Measurements from ENCODE around the gene SKA2. TPM values are rescaled to one million over a fixed set of nuclear protein-coding genes. Genes with fewer than 3 reads are reported as not detected.
"Not testable (repeated sequence)": the region's sequence is repeated elsewhere in the genome, so short reads cannot be mapped to it uniquely, and the experiment has no call there.

The SKA2 gene
- total and polyA plus RNA-seq, 2 donors (not counting 1 experiment from before 2014, with no cell fraction given): 52.9 to 53.7 TPM

DNA sequence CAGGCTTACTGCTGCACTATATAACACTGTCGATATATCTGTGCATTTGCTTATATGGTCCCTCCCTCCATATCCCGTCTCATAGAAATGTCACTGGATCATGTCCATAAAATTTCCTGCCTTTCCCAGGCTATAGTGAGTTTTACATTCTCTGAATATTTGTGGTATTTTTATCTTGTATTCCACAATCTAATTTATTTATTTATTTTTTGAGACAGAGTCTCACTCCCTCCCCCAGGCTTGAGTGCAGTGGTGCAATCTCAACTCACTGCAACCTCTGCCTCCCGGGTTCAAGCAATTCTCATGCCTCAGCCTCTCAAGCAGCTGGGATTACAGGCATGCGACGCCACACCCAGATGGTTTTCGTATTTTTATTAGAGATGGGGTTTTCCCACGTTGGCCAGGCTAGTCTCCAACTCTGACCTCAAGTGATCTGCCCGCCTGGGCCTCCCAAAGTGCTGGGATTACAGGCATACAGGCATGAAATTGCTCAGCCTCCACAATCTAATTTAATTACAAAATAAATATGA is 61.2 kb downstream of the SKA2 start:
- peak overlapping the region; percentile 30 for H3K9ac ChIP-seq (ENCODE audit: insufficient read depth, low read length)
- peak overlapping the region in 3 of 4 experiments; percentile 8 to 32 (median 10) for H3K4me3 ChIP-seq (replicated peaks in 1 of 4; ENCODE audit: control extremely low read depth in 1 of 4, insufficient read depth in 1 of 4, low read depth in 3 of 4, low read length in 4 of 4)
- H2AFZ ChIP-seq (ENCODE audit: low read length): peak overlapping the region; percentile 40
- TF ChIP-seq, protein P1, sequence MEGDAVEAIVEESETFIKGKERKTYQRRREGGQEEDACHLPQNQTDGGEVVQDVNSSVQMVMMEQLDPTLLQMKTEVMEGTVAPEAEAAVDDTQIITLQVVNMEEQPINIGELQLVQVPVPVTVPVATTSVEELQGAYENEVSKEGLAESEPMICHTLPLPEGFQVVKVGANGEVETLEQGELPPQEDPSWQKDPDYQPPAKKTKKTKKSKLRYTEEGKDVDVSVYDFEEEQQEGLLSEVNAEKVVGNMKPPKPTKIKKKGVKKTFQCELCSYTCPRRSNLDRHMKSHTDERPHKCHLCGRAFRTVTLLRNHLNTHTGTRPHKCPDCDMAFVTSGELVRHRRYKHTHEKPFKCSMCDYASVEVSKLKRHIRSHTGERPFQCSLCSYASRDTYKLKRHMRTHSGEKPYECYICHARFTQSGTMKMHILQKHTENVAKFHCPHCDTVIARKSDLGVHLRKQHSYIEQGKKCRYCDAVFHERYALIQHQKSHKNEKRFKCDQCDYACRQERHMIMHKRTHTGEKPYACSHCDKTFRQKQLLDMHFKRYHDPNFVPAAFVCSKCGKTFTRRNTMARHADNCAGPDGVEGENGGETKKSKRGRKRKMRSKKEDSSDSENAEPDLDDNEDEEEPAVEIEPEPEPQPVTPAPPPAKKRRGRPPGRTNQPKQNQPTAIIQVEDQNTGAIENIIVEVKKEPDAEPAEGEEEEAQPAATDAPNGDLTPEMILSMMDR (conservative IDR thresholded peaks at IDR 0.05 in 1 of 2, IDR thresholded peaks at IDR 0.05 in 1 of 2; ENCODE audit: low read depth in 1 of 2, low read length in 2 of 2): no peak
- TF ChIP-seq EZH2 (IDR thresholded peaks at IDR 0.05; ENCODE audit: low read length, missing control alignments): no peak
- peaks cover 13% of the 10 kb centered on the region for H3K79me2 ChIP-seq (ENCODE audit: control insufficient read depth, insufficient read depth, low read length)
- no peaks in the 10 kb centered on the region for H3K27me3 ChIP-seq (ENCODE audit: control insufficient read depth, insufficient read depth, low read length)
- H4K20me1 ChIP-seq (ENCODE audit: control insufficient read depth, extremely low read depth, insufficient read depth, low read length): no peaks in the 10 kb centered on the region
- peak overlapping the region; percentile 76 for H3K27ac ChIP-seq (ENCODE audit: insufficient read depth, low read length)
- peaks cover 6% of the 10 kb centered on the region for H3K36me3 ChIP-seq (ENCODE audit: control insufficient read depth, insufficient read depth, low read length)
- no peaks in the 10 kb centered on the region for H3K9me3 ChIP-seq (ENCODE audit: control insufficient read depth, insufficient read depth, low read depth, low read length)
- peaks cover 11% of the 10 kb centered on the region for H3K4me1 ChIP-seq (ENCODE audit: control insufficient read depth, extremely low read depth, insufficient read depth, low read length)
- H3K4me2 ChIP-seq (ENCODE audit: extremely low read depth, insufficient read depth, low read length): peak overlapping the region; percentile 73
- peak; percentile 92 to 98 for DNase-seq (ENCODE audit: low read depth in 2 of 2)

DNA sequence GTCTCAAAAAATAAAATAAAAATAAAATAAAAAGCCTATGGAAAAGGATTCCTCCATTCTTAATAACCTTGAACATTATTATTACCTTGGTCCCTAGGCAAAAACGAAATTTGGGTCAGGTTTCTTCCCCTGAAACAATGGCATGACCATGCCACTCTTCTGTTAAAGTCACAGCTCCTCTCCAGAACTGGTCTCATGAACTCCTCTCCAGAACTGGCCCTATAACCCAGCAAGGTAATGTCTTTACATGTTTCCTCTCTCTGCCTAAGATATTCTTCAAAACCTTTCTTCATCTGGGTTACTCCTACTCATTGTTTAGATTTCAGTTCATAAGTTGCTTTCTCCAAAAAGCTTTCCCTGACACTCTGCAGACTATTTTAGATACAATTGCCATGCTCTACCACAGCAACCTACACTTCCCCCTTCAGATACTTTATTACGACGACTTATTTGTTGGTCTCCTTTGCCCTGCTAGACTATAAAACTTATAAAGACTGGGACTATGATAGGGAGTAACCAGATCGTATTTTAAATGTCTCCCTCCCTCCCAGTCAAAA is 61.8 kb downstream of the SKA2 start:
- H2AFZ ChIP-seq (ENCODE audit: low read length): peak overlapping the region; percentile 40
- H3K27ac ChIP-seq (ENCODE audit: insufficient read depth, low read length): peak overlapping the region; percentile 76
- no peak for TF ChIP-seq EZH2 (IDR thresholded peaks at IDR 0.05; ENCODE audit: low read length, missing control alignments)
- H3K36me3 ChIP-seq (ENCODE audit: control insufficient read depth, insufficient read depth, low read length): peaks cover 5% of the 10 kb centered on the region
- peak overlapping the region in 2 of 4 experiments; percentile 10 to 32 for H3K4me3 ChIP-seq (replicated peaks in 1 of 4; ENCODE audit: control extremely low read depth in 1 of 4, insufficient read depth in 1 of 4, low read depth in 3 of 4, low read length in 4 of 4)
- peaks cover 11% of the 10 kb centered on the region for H3K4me1 ChIP-seq (ENCODE audit: control insufficient read depth, extremely low read depth, insufficient read depth, low read length)
- peaks cover 13% of the 10 kb centered on the region for H3K79me2 ChIP-seq (ENCODE audit: control insufficient read depth, insufficient read depth, low read length)
- H3K9ac ChIP-seq (ENCODE audit: insufficient read depth, low read length): peak overlapping the region; percentile 30
- H4K20me1 ChIP-seq (ENCODE audit: control insufficient read depth, extremely low read depth, insufficient read depth, low read length): no peaks in the 10 kb centered on the region
- no peaks in the 10 kb centered on the region for H3K27me3 ChIP-seq (ENCODE audit: control insufficient read depth, insufficient read depth, low read length)
- peak overlapping the region; percentile 73 for H3K4me2 ChIP-seq (ENCODE audit: extremely low read depth, insufficient read depth, low read length)
- DNase-seq (ENCODE audit: low read depth in 2 of 2): no peak
- H3K9me3 ChIP-seq (ENCODE audit: control insufficient read depth, insufficient read depth, low read depth, low read length): no peaks in the 10 kb centered on the region

DNA sequence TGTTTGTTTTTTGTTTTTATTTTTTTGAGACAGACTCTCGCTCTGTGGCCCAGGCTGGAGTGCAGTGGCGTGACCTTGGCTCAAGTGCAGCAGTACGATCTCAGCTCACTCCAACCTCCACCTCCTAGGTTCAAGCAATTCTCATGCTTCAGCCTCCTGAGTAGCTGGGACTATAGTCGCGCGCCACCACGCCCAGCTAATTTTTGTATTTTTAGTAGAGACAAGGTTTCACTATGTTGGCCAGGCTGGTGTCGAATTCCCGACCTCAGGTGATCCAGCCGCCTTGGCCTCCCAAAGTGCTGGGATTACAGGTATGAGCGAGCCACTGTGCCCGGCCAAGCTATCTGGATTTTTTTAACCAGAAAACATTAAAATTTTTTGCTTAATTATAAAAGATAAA is 64.4 kb downstream of the SKA2 start:
- H3K9me3 ChIP-seq (ENCODE audit: control insufficient read depth, insufficient read depth, low read depth, low read length); H3K27me3 ChIP-seq (ENCODE audit: control insufficient read depth, insufficient read depth, low read length); DNase-seq (ENCODE audit: low read depth in 2 of 2); H3K79me2 ChIP-seq (ENCODE audit: control insufficient read depth, insufficient read depth, low read length); H3K27ac ChIP-seq (ENCODE audit: insufficient read depth, low read length); H2AFZ ChIP-seq (ENCODE audit: low read length); H4K20me1 ChIP-seq (ENCODE audit: control insufficient read depth, extremely low read depth, insufficient read depth, low read length); H3K36me3 ChIP-seq (ENCODE audit: control insufficient read depth, insufficient read depth, low read length); H3K4me2 ChIP-seq (ENCODE audit: extremely low read depth, insufficient read depth, low read length); H3K4me3 ChIP-seq (replicated peaks in 1 of 4; ENCODE audit: control extremely low read depth in 1 of 4, insufficient read depth in 1 of 4, low read depth in 3 of 4, low read length in 4 of 4); H3K9ac ChIP-seq (ENCODE audit: insufficient read depth, low read length): not testable (repeated sequence)
- peaks cover 11% of the 10 kb centered on the region for H3K4me1 ChIP-seq (ENCODE audit: control insufficient read depth, extremely low read depth, insufficient read depth, low read length)

DNA sequence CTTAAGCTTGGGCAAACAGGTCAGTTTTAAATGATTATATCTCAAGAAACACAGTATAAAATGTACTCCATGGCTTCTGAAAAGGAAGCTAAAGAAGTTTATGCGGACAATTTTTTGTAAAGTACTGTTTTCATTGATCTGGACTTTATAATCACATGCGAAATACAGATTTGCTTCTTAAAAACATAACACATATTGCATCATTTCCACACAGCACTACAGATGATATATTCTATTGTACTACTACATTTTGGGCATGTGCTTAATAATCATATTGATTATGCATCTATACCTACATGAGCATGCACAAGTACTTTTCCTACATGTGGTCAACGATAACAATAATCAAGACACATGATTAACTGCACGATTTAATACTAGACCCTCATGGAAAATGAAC is 70.8 kb downstream of the SKA2 start:
- no peak overlapping the region for H3K4me2 ChIP-seq (ENCODE audit: extremely low read depth, insufficient read depth, low read length)
- no peaks in the 10 kb centered on the region for H3K79me2 ChIP-seq (ENCODE audit: control insufficient read depth, insufficient read depth, low read length)
- no peak overlapping the region for H3K4me3 ChIP-seq (replicated peaks in 1 of 4; ENCODE audit: control extremely low read depth in 1 of 4, insufficient read depth in 1 of 4, low read depth in 3 of 4, low read length in 4 of 4)
- no peak for DNase-seq (ENCODE audit: low read depth in 2 of 2)
- H3K9ac ChIP-seq (ENCODE audit: insufficient read depth, low read length): no peak overlapping the region
- H4K20me1 ChIP-seq (ENCODE audit: control insufficient read depth, extremely low read depth, insufficient read depth, low read length): no peaks in the 10 kb centered on the region
- H3K36me3 ChIP-seq (ENCODE audit: control insufficient read depth, insufficient read depth, low read length): peaks cover 2% of the 10 kb centered on the region
- TF ChIP-seq, protein P1 (conservative IDR thresholded peaks at IDR 0.05 in 1 of 2, IDR thresholded peaks at IDR 0.05 in 1 of 2; ENCODE audit: low read depth in 1 of 2, low read length in 2 of 2): no peak
- TF ChIP-seq EZH2 (IDR thresholded peaks at IDR 0.05; ENCODE audit: low read length, missing control alignments): no peak
- no peak overlapping the region for H2AFZ ChIP-seq (ENCODE audit: low read length)
- H3K27me3 ChIP-seq (ENCODE audit: control insufficient read depth, insufficient read depth, low read length): no peaks in the 10 kb centered on the region
- no peaks in the 10 kb centered on the region for H3K4me1 ChIP-seq (ENCODE audit: control insufficient read depth, extremely low read depth, insufficient read depth, low read length)
- H3K27ac ChIP-seq (ENCODE audit: insufficient read depth, low read length): no peak overlapping the region
- H3K9me3 ChIP-seq (ENCODE audit: control insufficient read depth, insufficient read depth, low read depth, low read length): no peaks in the 10 kb centered on the region

All from fibroblast of lung (primary cell).